HG02870 (cell line): ENCODE data around the gene SLC2A2.

ENCODE experiments used
- ATAC-seq: cut with Tn5 transposase; IDR thresholded peaks from one replicate; pipeline ENCODE4 v1.9.1; 2021; ENCODE audit warnings: mild to moderate bottlenecking, moderate library complexity; ENCODE audit not compliant: unreplicated experiment

SLC2A2 gene

DNA sequence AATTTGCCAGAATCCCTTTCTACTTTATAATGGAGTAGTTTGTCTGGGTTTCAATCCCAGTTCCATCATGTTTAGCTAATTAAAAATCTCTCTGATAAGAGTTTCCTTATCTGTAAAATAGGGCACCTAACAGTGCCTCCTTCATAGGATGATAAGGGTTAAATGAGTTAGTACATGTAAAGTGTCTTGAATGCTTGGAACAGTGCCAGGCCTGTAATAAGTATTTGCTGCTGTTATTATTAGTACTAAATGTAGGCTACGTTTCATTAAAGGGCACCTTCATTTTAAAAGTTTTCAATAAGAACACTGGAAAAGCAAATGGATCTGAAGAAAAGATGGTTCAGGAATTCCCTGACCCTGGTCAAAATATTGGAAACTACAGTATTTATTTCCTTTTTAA lies 11.8 kb upstream of the SLC2A2 start:
- ATAC-seq = no peak

DNA sequence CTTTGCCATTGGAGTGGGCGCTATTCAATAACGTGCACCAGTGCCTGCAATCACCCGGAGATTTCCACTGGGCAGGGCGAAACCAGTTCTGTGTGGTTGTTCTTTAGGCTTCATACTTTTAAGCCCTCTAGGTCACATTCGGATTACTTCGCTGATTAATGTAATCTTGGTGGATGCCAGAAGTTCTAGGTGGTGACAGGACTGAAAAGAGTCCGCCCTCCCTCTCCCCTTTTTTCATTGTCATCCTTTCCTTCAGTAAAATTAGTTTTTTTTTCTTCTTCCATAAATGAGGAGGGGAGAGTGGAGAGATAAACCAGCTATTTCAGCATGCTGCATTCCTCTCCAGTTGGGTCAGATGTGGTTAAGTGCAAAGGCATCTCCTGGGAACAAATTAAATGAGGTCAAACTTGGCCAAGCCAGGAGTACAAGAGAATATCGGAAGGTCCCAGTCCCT lies 2.3 kb upstream of the SLC2A2 start:
- ATAC-seq = no peak

DNA sequence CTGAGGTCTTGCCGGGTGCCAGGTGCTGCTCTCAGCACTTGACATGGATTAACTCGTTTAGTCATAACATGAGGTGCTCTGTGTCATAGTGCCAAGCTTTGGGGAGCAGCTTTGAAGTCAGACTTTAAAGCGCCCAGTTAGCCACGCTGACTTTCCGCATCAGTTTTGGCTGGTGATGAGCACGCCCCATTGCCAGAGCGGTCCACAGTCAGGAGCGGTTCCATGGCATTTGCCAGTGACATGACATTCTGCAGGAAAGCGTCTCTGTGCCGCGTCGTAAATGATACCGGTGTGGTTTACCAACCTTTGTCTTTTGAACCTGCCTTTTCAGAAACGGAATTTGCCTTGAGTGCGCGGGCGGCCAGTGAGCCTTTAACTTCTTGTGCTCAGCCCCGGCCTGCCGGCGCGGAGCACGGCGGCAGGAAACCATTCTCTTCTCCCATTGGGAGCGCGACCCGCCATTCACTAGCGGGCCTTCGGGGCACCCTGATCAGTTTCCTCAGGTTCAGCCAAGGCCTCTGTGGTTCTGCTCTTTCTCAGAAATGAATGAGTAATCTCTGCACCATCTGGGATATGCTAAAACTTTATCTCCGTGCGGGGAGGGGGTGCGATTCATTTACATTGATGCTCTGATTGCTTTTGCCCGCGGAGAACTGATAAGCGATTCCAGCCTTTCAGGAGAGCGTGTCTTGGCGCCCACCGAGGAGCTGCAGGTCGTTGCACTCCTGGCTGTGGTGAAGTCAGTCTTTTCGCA lies 1.7 kb upstream of the SLC2A2 start:
- no peak for ATAC-seq

DNA sequence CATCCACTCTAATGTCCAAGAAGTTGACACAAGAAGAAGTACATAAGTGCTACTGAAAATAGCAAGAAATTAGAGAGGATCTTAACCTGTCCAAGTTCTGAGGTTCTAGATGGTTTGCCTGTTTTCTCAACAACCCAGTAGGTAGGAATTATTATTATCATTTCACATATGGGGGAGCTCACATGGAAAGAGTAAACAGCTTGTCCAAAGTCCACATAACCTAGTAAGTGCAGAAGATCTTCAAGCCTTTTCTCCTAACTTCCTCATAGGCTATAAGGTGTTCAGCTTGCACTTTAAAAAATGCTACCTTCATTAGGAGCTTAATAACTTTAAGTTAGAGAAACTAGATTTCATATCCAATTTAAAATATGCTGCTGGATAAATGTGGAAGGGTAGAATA lies 3.0 kb downstream of the SLC2A2 start:
- no peak for ATAC-seq

DNA sequence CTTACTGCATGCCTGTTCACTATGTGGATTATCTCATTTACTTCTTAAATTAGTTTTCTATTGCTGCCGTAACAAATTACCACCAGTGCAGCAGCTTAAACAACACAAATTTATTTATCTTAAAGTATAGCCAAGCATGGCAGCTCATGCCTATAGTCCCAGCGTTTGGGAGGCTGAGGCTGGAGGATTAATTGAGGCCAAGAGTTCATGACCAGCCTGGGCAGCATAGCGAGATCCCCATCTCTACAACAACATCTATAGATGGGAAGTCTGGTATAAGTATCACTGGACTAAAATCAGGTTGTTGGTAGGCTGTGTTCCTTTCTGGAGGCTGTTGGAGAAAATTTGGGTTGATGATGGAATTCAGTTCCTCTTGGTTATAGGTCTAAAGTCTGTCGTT lies 5.1 kb downstream of the SLC2A2 start:
- ATAC-seq = no peak

DNA sequence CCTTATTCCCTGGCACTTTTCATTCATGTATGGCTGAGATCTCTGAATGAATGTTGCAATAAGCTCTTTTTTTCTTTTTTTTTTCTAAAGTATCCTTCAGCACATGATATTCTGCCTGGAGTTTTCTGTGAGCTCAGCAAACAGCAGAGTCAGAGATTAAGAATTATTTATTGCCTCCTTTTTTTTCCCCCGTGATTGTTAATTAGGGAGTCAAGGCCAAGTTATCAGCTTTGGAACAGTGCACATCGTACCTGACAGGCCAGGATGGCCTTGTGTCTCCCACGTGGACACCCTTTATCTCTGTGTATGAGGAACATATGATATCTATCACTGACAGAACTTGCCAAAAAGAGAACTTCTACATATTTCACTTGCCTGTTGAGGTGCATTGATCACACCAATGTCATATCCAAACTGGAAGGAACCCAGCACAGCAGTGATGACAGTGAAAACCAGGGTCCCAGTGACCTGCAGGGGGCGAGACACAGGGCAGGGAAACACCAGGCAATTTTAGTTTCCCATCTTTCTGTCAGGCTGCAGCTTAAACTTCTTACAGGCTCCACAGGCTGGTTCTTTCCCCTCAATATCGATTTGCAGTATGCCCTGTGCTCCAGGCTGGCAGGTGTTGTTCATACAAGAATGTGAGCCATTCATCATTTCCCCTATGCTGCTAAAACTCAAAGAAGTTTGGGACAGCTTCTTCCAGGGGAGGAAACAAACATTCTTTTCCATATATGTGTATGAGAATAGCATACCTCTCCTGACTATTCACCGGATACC lies 8.2 kb downstream of the SLC2A2 start:
- ATAC-seq = no peak

DNA sequence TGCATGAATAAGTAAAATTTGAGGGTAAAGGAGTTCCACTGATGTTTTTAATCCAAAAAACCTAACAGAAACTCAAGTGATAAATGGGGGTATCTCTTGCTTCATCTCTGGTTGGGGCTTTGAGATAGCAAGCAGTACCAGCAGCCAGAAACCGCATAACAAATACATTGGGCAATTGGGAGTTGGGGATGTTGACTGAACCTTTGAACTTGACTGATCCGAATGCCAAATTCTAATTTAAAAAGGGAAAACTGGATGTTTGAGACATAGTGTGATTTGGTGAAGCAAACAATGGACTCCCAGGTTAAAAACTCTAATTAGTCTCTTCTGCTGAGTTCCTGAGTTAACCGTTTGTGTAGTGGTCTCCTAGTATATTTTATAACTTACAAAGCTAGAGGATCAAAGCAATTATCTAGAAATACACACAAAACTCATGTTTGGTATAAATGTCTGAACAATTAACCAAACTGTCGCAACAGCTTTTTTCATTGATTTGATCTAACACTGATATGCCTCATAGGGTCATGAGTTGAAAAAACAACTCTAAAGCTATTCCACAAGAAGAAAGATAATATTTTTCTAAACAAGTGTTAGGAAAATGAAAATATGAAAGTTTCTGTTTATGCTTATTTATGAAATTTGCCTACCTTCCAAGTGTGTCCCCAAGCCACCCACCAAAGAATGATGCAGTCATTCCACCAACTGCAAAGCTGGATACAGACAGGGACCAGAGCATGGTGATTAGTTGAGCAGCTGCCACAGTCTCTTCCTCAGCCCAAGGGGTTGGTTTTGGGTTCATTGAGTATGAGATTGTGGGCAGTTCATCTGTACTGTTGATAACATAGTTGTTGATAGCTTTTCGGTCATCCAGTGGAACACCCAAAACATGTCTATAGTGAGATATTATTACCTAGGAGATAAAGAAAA lies 12.4 kb downstream of the SLC2A2 start:
- ATAC-seq = no peak

DNA sequence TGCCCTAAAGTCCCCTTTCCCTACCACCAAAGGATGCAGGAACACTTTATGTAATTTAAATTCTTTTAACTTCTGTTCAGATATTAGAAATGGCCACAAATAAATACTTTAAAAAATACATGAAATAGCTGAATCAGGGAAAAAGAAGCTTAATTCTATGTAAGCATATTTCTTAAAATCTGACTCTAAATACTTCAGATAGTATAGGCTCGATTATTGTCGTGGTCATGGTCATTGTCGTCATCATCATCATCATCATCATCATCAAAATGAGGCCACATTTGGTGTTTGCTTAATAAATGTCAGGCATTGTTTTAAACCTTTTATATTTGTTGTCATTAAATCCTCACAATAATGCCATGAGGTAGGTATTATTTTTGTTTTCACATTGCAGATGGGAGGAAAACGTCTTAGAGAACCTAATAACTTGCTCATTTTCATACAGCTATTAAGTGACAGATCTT lies 14.6 kb downstream of the SLC2A2 start:
- no peak for ATAC-seq

DNA sequence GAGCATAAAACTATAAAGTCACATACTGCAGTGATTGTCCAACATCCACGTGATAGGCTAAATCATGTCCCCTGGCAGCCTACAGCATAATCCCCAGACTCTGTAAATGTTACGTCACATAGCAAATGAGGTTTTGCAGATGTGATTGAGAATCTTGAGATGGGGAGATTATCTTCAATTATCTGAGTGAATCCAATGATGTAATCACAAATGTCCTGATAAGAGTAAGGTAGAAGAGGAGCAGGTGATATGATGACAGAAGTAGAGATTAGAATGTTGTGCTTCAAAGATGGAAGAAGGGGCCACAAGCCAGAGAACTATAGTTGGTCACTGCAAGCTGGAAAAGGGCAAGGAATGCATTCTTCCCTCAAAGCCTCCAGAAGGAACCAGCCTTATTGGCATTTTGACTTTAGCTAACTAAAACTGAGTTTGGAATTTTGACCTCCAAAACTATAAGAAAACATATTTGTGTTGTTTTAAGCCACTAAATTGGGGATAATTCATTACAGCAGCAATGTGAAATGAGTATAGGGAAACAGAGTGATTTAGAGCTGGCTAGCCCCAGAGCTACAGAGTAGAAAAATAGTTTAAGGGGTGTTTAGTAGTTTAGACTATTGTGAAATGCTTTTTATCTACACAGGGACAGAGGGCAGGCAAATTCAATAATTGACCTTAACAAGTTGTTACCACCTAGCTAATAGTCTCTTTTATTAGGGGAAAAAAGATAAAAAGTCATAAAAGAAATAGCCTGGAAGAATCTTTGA lies 15.2 kb downstream of the SLC2A2 start:
- no peak for ATAC-seq

DNA sequence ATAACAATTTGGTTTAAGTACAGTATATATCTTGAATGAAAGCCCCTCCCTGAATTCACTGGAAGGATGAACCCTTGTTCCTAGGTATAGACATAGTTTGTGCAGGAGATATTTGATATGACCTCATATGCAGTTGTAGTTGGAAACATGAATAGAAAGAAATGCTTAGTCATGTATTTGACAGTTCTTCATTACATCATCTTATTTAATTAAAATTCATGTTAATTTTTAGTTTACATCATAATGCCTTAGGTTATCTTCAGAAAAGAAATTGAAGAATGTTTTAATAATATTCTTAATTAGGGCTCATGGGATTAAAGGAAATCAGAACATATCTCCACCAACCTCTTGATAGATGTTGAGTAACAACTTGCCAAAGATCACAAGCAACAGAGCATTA lies 19.2 kb downstream of the SLC2A2 start:
- no peak for ATAC-seq

DNA sequence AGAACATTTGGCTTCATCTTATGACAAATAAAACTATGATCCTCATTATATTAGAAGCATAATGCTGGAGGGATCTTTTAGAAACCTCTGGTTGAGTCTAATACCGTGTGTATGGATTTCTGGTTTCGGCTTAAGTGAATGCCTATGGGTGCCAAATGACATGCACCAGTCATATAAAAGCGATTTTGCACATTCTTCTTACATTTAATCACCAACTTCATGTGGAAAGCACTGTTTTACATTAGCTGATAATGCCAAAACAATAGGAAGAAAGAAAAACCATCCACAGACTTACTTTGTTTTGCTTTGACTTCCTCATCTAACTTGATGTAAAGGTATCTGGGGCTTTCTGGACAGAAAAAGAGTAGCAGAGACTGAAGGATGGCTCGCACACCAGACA lies 20.9 kb downstream of the SLC2A2 start:
- no peak for ATAC-seq

DNA sequence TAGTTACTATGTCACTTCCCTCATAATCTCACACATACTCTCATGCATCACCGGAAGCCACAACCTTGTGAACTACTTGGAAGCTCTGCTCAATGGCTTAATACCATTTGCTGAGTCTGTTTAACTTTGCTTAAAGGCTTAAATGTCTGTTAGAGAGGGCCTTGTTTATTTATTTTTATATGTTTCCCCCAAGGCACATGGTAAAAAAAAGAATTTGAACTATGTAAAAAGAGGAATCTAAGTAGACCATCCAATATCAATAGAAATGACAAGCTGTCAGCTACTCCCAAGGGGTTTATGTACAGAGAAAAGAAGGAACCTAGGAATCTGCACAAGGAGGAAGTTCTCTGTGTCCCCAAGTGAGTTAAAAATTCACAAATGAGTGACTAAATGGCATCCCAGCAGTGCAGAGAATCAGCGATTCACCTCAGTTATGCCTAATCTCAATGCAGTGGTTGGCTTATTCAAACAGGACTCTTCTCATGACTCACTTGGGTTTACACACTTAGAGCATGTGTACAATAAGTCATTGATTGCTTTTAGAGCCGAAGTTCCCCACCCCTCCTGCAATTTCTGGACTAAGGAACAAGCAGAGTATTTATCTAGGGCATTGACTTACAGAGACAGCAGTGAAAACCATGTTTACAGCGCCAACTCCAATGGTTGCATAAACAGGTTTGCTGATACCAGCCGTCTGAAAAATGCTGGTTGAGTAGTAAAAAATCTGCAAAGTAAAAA lies 24.4 kb downstream of the SLC2A2 start:
- ATAC-seq = no peak

DNA sequence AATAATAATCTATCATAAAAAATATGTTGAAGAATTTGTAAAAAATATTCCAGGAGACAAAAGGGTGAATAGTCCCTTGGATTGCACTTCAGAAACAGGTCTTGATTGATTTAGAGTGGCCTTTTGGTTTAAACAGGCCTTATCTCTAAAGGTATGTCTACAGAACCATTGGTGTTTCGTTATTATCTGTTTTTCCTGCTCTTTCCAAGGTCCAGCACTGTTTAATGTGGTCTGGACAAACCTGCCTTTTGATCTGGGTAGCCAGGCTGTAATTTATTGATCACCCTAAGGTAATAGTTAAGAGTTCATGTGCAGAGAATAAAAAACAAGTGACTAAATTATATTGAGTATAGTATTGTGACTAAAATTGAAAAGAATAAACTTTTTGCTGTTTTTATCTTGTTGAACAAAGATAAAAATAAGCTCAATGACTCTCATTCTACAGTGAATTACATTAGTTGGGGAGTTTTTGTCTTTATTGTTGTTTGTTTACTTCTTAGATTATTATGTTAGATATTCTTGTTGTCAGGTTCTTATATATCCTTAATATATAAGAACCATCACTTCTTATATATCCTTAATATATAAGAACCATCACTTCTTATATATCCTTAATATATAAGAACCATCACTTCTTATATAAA lies 25.1 kb downstream of the SLC2A2 start:
- ATAC-seq = no peak

DNA sequence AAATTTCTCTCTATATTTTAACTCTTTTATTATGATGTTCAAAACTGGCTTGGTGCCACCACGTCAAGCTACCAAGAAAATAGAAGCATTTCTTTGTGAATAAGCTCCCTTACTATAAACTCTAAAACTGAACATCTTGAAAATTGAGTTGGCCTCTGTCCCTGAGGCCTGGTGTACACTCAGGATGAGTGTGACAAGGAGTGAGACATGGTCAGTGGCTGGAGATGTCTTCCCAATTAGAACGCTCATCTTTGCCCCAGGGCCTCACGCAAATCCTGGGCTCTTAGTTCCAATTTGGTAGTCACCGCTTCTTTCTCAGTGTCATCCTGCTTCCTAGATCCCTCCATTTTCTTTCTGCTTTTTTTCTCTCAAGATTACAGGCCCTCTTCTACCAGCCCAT lies 26.2 kb downstream of the SLC2A2 start:
- no peak for ATAC-seq

DNA sequence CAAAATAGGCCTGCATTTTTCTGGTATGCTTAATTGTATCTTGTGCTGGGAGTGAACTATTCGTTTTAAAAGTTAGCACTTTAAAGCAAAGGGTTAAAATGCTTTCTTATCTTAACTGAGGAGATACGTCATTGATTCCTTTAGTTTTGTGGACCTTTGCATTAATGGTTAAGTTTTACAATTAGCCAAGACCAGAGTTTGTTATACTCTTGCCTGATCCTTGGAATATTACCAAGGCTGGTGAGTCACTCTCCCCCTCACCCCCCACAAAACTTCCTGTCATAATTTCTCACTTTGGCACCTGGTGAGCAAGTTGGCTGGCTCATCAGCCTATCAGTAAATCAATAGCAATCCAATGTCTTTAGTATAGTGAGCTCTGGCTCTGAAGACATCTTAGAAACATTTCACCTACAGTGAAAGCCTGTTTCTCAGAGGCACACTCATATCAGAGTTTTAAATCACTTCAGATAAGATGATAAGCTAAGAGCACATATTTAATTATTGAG lies 26.7 kb downstream of the SLC2A2 start:
- ATAC-seq = no peak

DNA sequence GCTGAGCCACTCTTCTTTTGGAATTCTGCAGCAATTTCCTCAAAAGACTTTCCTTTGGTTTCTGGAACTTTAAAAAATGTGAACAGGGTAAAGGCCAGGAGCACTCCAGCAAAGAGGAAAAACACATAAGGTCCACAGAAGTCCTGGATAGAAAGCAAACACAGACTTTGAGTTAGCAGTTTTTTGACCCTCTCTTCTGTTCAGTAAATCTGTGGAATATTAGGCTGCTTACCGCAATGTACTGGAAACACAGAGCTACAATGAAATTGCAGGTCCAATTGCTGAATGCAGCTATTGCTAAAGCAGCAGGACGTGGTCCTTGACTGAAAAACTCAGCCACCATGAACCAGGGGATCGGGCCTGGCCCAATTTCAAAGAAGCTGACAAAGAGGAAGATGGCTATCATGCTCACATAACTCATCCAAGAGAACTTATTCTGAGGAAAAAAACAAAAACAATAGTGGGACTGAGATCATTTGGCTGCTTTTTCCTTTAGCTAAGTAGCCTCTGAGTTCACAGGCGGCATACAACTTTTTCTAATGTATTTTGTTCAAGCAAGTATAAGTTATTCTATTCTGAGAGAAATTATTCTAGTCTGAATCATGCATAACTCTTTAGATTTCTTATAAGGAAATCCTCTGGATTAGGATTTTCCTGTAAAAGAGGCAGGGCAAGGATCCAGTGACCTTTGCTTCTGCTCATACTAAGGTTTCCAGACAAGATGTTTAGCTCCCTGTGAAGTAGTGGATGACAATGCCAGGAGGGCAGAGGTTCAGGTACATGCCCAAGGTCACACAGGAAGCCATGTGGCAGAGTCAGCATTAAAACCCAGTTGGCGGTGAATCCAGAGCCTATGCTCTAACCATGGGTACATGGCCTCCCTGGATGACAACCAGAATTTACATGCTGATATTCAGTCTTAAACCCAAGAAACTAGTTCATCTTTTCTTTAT lies 28.3 kb downstream of the SLC2A2 start:
- ATAC-seq = no peak

DNA sequence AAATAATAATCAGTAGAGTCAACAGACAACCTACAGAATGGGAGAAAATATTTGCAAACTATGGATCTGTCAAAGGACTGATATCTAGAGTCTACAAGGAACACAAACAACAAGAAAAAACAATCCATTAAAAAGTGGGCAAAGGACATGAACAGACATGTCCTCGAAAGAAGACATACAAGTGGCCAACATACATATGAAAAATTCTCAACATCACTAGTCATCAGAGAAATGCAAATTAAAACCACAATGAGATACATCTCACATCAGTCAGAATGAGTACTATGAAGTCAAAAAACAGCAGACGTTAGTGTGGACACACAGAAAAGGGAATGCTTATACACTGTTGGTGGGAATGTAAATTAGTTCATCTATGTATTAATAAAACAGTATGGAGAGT lies 33.7 kb downstream of the SLC2A2 start:
- ATAC-seq = no peak

DNA sequence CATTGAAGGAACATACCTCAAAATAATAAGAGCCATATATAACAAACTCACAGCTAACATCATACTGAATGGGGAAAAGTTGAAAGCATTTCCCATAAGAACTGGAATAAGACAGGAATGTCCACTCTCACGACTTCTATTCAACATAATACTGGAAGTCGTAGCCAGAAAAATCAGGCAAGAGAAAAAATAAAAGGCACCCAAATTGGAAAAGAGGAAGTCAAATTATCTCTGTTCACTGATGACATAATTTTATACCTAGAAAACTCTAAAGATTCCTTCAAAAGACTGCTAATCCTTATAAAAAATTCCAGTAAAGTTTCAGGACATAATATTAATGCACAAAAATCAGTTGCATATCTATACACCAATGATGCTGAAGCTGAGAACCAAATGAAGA lies 34.9 kb downstream of the SLC2A2 start:
- ATAC-seq = no peak
